Measurements from ENCODE around the gene SMCO1. TPM values are rescaled to one million over a fixed set of nuclear protein-coding genes. Genes with fewer than 3 reads are reported as not detected.
"Not testable (repeated sequence)": the region's sequence is repeated elsewhere in the genome, so short reads cannot be mapped to it uniquely, and the experiment has no call there.

SMCO1 gene
- total RNA-seq, 4 donors from 2014 or later = 0.46 to 2.2 (median 1.5) TPM

DNA sequence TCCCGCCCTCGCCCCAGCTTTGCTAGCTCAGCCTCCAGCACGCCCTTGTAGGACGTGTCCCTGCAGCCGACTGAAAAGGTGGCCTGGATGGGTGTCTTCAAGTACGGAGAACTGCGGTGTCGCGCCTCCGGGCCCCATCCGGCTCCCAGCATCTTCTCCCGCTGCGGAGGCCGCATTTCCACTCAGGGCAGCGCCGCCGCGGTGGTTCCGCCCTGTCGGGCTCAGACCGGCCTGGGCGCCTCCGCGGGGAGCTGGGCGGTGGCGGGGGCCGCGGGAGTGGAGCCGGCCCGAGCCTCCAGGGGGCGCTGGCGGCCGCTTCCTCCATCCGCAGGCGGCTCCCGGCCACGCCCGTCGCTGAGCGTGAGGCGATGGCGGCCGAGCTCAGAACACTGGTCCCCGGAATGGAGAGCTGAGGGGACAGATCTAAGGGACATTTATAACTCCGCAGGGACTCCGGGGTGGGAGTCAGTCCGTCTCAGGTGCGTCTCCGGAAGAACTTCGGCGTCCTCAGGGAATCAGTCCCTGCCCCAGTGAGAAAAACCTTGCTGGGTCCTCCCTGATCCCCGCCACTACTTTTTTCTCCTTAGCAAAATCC lies 13.6 kb upstream of the SMCO1 start:
- Histone ChIP-seq H3K27me3 (peaks cover 0 to 5% (median 0%) of the 10 kb centered on the region in 3 donors), H3K9me3 (no peaks in the 10 kb centered on the region), H3K27ac (peak overlapping the region in 1 of 4 donors; percentile 32), H3K4me3 (peak overlapping the region; percentile 37 to 53 (median 44)), H3K4me1 (no peaks in the 10 kb centered on the region), H3K36me3 (no peaks in the 10 kb centered on the region)
- DNase-seq = peak; percentile 27 to 41
- in situ Hi-C loops (cut with MboI; ENCODE audit: low sequenced_read_pairs in 4 of 4) (loop anchor here in 1 of 4 donors (10.0 kb wide), 1 partner anchor 274 kb away; no protein-coding TSS in a partner anchor), intact Hi-C loops (cut with DNase I; ENCODE audit: low total_unique reads) (loop anchor here (2.0 kb wide), 1 partner anchor 104 kb away; no protein-coding TSS in a partner anchor)
- TF ChIP-seq POLR2A (IDR thresholded peaks at IDR 0.05) = no peak
- TF ChIP-seq, protein P1, sequence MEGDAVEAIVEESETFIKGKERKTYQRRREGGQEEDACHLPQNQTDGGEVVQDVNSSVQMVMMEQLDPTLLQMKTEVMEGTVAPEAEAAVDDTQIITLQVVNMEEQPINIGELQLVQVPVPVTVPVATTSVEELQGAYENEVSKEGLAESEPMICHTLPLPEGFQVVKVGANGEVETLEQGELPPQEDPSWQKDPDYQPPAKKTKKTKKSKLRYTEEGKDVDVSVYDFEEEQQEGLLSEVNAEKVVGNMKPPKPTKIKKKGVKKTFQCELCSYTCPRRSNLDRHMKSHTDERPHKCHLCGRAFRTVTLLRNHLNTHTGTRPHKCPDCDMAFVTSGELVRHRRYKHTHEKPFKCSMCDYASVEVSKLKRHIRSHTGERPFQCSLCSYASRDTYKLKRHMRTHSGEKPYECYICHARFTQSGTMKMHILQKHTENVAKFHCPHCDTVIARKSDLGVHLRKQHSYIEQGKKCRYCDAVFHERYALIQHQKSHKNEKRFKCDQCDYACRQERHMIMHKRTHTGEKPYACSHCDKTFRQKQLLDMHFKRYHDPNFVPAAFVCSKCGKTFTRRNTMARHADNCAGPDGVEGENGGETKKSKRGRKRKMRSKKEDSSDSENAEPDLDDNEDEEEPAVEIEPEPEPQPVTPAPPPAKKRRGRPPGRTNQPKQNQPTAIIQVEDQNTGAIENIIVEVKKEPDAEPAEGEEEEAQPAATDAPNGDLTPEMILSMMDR (IDR thresholded peaks at IDR 0.05 in 4 of 5, conservative IDR thresholded peaks at IDR 0.05 in 1 of 5) = peak; percentile 62 to 90 (median 75)
- ATAC-seq = peak; percentile 90 to 95

DNA sequence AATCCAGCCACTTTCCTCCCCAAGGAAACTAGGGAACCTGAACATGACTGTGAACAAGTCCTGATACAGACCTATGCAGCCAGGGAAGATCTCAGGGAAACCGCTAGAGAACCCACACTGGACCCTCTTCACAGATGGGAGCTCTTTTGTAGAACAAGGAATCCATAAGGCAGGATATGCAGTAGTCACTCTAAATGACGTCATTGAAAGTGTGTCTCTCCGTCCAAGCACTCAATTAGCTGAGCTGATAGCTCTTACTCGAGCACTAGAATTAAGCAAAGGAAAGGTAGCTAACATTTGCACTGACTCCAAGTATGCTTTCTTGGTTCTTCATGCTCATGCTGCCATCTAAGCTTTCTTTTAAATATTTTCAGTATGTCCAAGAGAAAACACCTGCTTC lies 10.0 kb upstream of the SMCO1 start:
- in situ Hi-C loops (cut with MboI; ENCODE audit: low sequenced_read_pairs in 4 of 4) (loop anchor here in 1 of 4 donors (10.0 kb wide), 1 partner anchor 270 kb away; no protein-coding TSS in a partner anchor), intact Hi-C loops (cut with DNase I; ENCODE audit: low total_unique reads) (no loop called here)
- ATAC-seq (no peak), DNase-seq (no peak)
- Histone ChIP-seq H3K27me3 (no peaks in the 10 kb centered on the region), H3K4me1 (no peaks in the 10 kb centered on the region), H3K27ac (no peak overlapping the region), H3K36me3 (no peaks in the 10 kb centered on the region), H3K9me3 (peaks cover 0 to under 1% (median under 1%) of the 10 kb centered on the region in 3 donors), H3K4me3 (no peak overlapping the region)
- no peak for TF ChIP-seq POLR2A (IDR thresholded peaks at IDR 0.05)
- TF ChIP-seq, protein P1 (IDR thresholded peaks at IDR 0.05 in 4 of 5, conservative IDR thresholded peaks at IDR 0.05 in 1 of 5) = no peak

DNA sequence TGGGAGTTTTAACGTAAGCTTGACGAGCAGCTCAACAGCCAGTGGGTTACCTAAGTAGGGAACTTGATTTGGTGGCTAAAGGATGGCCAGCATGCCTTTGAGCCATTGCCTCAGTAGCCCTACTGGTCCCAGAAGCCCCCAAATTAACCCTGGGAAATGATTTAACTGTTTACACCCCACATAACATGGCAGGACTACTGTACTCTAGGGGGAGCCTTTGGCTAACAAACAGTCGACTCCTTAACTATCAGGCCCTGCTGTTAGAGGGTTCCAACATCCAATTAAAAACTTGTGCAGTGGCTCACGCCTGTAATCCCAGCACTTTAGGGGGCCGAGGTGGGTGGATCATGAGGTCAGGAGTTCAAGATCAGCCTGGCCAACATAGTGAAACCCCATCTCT lies 9.4 kb upstream of the SMCO1 start:
- Histone ChIP-seq H3K27me3 (no peaks in the 10 kb centered on the region), H3K4me1 (no peaks in the 10 kb centered on the region), H3K4me3 (no peak overlapping the region), H3K9me3 (peaks cover 0 to 6% (median 4%) of the 10 kb centered on the region in 3 donors), H3K27ac (no peak overlapping the region), H3K36me3 (no peaks in the 10 kb centered on the region)
- no peak for ATAC-seq
- intact Hi-C loops (cut with DNase I; ENCODE audit: low total_unique reads) = no loop called here
- TF ChIP-seq, protein P1 (IDR thresholded peaks at IDR 0.05 in 4 of 5, conservative IDR thresholded peaks at IDR 0.05 in 1 of 5) = no peak
- TF ChIP-seq POLR2A (IDR thresholded peaks at IDR 0.05) = no peak
- in situ Hi-C loops (cut with MboI; ENCODE audit: low sequenced_read_pairs in 4 of 4) = loop anchor here (5.0 to 25.0 kb wide), 3 partner anchors 267 to 437 kb away; partner anchors contain the start of gene TFRC (in 1 of the 4)
- DNase-seq = no peak

DNA sequence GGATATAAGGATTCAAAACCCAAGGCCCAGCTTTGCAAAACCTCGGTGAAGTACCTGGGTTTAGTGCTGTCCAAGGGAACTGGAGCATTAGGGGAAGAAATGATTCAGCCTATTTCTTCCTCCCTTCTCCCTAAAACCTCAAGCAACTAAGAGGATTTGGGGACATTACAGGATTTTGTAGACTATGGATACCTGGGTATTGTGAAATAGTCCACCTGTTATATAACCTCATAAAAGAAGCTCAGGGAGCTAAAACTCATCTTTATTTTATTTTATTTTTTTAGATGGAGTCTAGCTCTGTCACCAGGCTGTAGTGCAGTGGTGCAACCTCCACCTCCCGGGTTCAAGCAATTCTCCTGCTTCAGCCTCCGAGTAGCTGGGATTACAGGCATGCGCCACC lies 8.7 kb upstream of the SMCO1 start:
- TF ChIP-seq POLR2A (IDR thresholded peaks at IDR 0.05) = no peak
- TF ChIP-seq, protein P1 (IDR thresholded peaks at IDR 0.05 in 4 of 5, conservative IDR thresholded peaks at IDR 0.05 in 1 of 5) = no peak
- H3K27ac ChIP-seq = no peak overlapping the region
- H3K9me3 ChIP-seq = peaks cover 0 to 8% (median 4%) of the 10 kb centered on the region in 3 donors
- no peaks in the 10 kb centered on the region for H3K36me3 ChIP-seq
- H3K4me1 ChIP-seq = no peaks in the 10 kb centered on the region
- DNase-seq (no peak), ATAC-seq (no peak)
- intact Hi-C loops (cut with DNase I; ENCODE audit: low total_unique reads) (no loop called here), in situ Hi-C loops (cut with MboI; ENCODE audit: low sequenced_read_pairs in 4 of 4) (loop anchor here (5.0 to 25.0 kb wide), 3 partner anchors 267 to 437 kb away; partner anchors contain the start of gene TFRC (in 1 of the 4))
- H3K27me3 ChIP-seq = no peaks in the 10 kb centered on the region
- H3K4me3 ChIP-seq = no peak overlapping the region

DNA sequence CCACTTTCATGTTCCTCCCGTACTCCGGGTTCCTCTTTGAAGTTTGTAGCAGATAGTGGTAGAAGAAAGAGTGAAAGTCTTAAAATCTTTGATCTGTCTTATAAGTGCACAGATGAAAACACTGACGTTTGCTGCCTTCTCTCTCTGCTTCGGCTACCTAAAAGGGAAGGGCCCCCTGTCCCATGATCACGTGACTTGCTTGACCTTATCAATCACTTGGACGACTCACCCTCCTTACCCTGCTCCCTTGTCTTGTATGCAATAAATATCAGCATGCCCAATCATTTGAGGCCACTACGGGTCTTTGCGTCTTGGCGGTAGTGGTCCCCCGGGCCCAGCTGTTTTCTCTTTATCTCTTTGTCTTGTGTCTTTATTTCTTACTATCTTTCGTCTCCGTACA lies 6.1 kb upstream of the SMCO1 start:
- H3K9me3 ChIP-seq; H3K27me3 ChIP-seq; ATAC-seq; H3K27ac ChIP-seq; H3K4me3 ChIP-seq; DNase-seq; H3K36me3 ChIP-seq; H3K4me1 ChIP-seq; intact Hi-C loops (cut with DNase I; ENCODE audit: low total_unique reads): not testable (repeated sequence)
- in situ Hi-C loops (cut with MboI; ENCODE audit: low sequenced_read_pairs in 4 of 4) = loop anchor here (5.0 to 25.0 kb wide), 3 partner anchors 264 to 434 kb away; partner anchors contain the start of gene TFRC (in 1 of the 4)
